ENCODE measurements around the gene LAIR2. TPM values are rescaled to one million over a fixed set of nuclear protein-coding genes. Genes with fewer than 3 reads are reported as not detected.
"Not testable (repeated sequence)": the region's sequence is repeated elsewhere in the genome, so short reads cannot be mapped to it uniquely, and the experiment has no call there.

The LAIR2 gene
- total and polyA plus RNA-seq, 2 of the 13 experiments (the other 11 are each of a cell fraction or from before 2014, with no cell fraction given) = 1.3 to 1.9 TPM

GRCh38 chr19:54465426-54466109, 37.1 kb upstream of the LAIR2 start (continued):
- TF ChIP-seq ZNF800 (CRISPR knock-in tag; IDR thresholded peaks at IDR 0.05) = no peak

GRCh38 chr19:54466110-54466480, 36.5 kb upstream of the LAIR2 start:
- H3K4me2 ChIP-seq (ENCODE audit: low read depth, low read length); CTCF ChIA-PET (ENCODE audit: low intra/inter-chr PET ratio, low total read pairs); BruUV-seq (replicated peaks); H3K27ac ChIP-seq (ENCODE audit: extremely low read length, insufficient read depth, low read length); H2AFZ ChIP-seq (ENCODE audit: low read length); H3K9me3 ChIP-seq (ENCODE audit: low read length); H3K9ac ChIP-seq (ENCODE audit: insufficient read depth, low read depth, low read length); ATAC-seq; H4K20me1 ChIP-seq (ENCODE audit: insufficient read depth, low read length); H3K36me3 ChIP-seq (replicated peaks in 1 of 2; ENCODE audit: control insufficient read depth in 1 of 2, insufficient read depth in 2 of 2, low read length in 2 of 2); H3K27me3 ChIP-seq (ENCODE audit: control insufficient read depth in 1 of 2, insufficient read depth in 2 of 2, low read length in 2 of 2); FAIRE-seq; in situ Hi-C loops (cut with HindIII; ENCODE audit: extremely low pct_ligation_motif_present, low pct_unique_long_range_greater_than_20kb); H3K4me3 ChIP-seq (replicated peaks in 1 of 3; ENCODE audit: insufficient read depth in 1 of 3, low read depth in 2 of 3, low read length in 3 of 3); intact Hi-C loops (cut with micrococcal nuclease; ENCODE audit: unreplicated experiment); DNase-seq (ENCODE audit: low spot score); POLR2A ChIA-PET: not testable (repeated sequence)
- peaks cover 29% of the 10 kb centered on the region for H3K4me1 ChIP-seq (ENCODE audit: insufficient read depth, low read length)
- WGBS (ENCODE audit: low lambda C conversion rate) = 94% methylated on average over 14 of the region's 14 CpGs
- peaks cover 10% of the 10 kb centered on the region for H3K79me2 ChIP-seq (ENCODE audit: insufficient read depth, low read length)

- Histone ChIP-seq H2AFZ (ENCODE audit: low read length) (no peak overlapping the region), H3K36me3 (replicated peaks in 1 of 2; ENCODE audit: control insufficient read depth in 1 of 2, insufficient read depth in 2 of 2, low read length in 2 of 2) (no peaks in the 10 kb centered on the region), H3K27me3 (ENCODE audit: control insufficient read depth in 1 of 2, insufficient read depth in 2 of 2, low read length in 2 of 2) (no peaks in the 10 kb centered on the region; a peak in 1 of 5 replicates), H3K4me2 (ENCODE audit: low read depth, low read length) (no peak overlapping the region), H3K9me3 (ENCODE audit: low read length) (no peaks in the 10 kb centered on the region), H3K4me1 (ENCODE audit: insufficient read depth, low read length) (peaks cover 11% of the 10 kb centered on the region; the same call in 1 of the 2 replicates), H3K27ac (ENCODE audit: extremely low read length, insufficient read depth, low read length) (no peak overlapping the region), H3K4me3 (replicated peaks in 1 of 3; ENCODE audit: insufficient read depth in 1 of 3, low read depth in 2 of 3, low read length in 3 of 3) (no peak overlapping the region), H3K79me2 (ENCODE audit: insufficient read depth, low read length) (no peaks in the 10 kb centered on the region), H4K20me1 (ENCODE audit: insufficient read depth, low read length) (no peaks in the 10 kb centered on the region), H3K9ac (ENCODE audit: insufficient read depth, low read depth, low read length) (no peak overlapping the region)
- POLR2A ChIA-PET = interaction anchor here (1.3 kb wide), 1 partner anchor 21 kb away, joined by 6 read pairs; the partner anchor contains the start of gene LENG8
- CTCF ChIA-PET (ENCODE audit: low intra/inter-chr PET ratio, low total read pairs) = no interaction called here
- intact Hi-C loops (cut with micrococcal nuclease; ENCODE audit: unreplicated experiment) (no loop called here), in situ Hi-C loops (cut with HindIII; ENCODE audit: extremely low pct_ligation_motif_present, low pct_unique_long_range_greater_than_20kb) (no loop called here)
- no peak for FAIRE-seq
- no peak for DNase-seq (ENCODE audit: low spot score)
- 60% methylated on average over 3 of the region's 8 CpGs for WGBS (ENCODE audit: low lambda C conversion rate)
- no peak for ATAC-seq
- BruUV-seq (replicated peaks) = no TSS peak
- TF ChIP-seq SOX5 (CRISPR knock-in tag; IDR thresholded peaks at IDR 0.05; ENCODE audit: borderline replicate concordance) = no peak
- TF ChIP-seq ZFP36 (IDR thresholded peaks at IDR 0.05; ENCODE audit: borderline replicate concordance, low read depth, low read length, partially characterized antibody) = no peak
- TF ChIP-seq JARID2 (CRISPR knock-in tag; IDR thresholded peaks at IDR 0.05; ENCODE audit: insufficient replicate concordance) = no peak
- no peak for TF ChIP-seq ZNF724P (CRISPR knock-in tag; IDR thresholded peaks at IDR 0.05; ENCODE audit: borderline replicate concordance)
- no peak for TF ChIP-seq ZC3H13 (CRISPR knock-in tag; IDR thresholded peaks at IDR 0.05)
- TF ChIP-seq DDIT3 (CRISPR knock-in tag; IDR thresholded peaks at IDR 0.05) = no peak
- TF ChIP-seq BATF2 (CRISPR knock-in tag; IDR thresholded peaks at IDR 0.05) = no peak
- no peak for TF ChIP-seq ZBTB21 (CRISPR knock-in tag; IDR thresholded peaks at IDR 0.05)
- no peak for TF ChIP-seq ZNF331 (CRISPR knock-in tag; IDR thresholded peaks at IDR 0.05)
- TF ChIP-seq ZNF367 (CRISPR knock-in tag; IDR thresholded peaks at IDR 0.05; ENCODE audit: borderline replicate concordance) = no peak
- no peak for TF ChIP-seq ZNF441 (CRISPR knock-in tag; IDR thresholded peaks at IDR 0.05; ENCODE audit: borderline replicate concordance)
- TF ChIP-seq ZNF740 (CRISPR knock-in tag; IDR thresholded peaks at IDR 0.05) = no peak
Measured at GRCh38 chr19:54469496-54469934, 33.1 kb upstream of the LAIR2 start.
